ENCODE measurements around the gene RAB7A.
"Not testable (repeated sequence)": the region's sequence is repeated elsewhere in the genome, so short reads cannot be mapped to it uniquely, and the experiment has no call there.

The RAB7A gene

GRCh38 chr3:128815318-128816064 lies 89.5 kb downstream of the RAB7A start:
- Histone ChIP-seq H3K4me2 (no peak overlapping the region), H3K36me3 (peaks cover 100% of the 10 kb centered on the region), H3K27me3 (no peaks in the 10 kb centered on the region), H3K9ac (no peak overlapping the region), H3K27ac (no peak overlapping the region), H3K4me1 (peaks cover 6% of the 10 kb centered on the region; the same call in 1 of the 2 replicates), H4K20me1 (no peaks in the 10 kb centered on the region), H3K9me3 (no peaks in the 10 kb centered on the region), H3K4me3 (no peak overlapping the region)
- TF ChIP-seq Cebpa-rat (IDR thresholded peaks at IDR 0.05) = no peak

GRCh38 chr3:128818186-128818787 lies 92.3 kb downstream of the RAB7A start:
- H3K27ac ChIP-seq = no peak overlapping the region
- no peaks in the 10 kb centered on the region for H4K20me1 ChIP-seq
- H3K4me1 ChIP-seq = peaks cover 6% of the 10 kb centered on the region; the same call in 1 of the 2 replicates
- no peaks in the 10 kb centered on the region for H3K27me3 ChIP-seq
- H3K4me2 ChIP-seq = no peak overlapping the region
- peaks cover 86% of the 10 kb centered on the region for H3K36me3 ChIP-seq
- no peak overlapping the region for H3K4me3 ChIP-seq
- TF ChIP-seq Cebpa-rat (IDR thresholded peaks at IDR 0.05) = no peak
- H3K9me3 ChIP-seq = no peaks in the 10 kb centered on the region
- no peak overlapping the region for H3K9ac ChIP-seq

- no peak for TF ChIP-seq Cebpa-rat (IDR thresholded peaks at IDR 0.05)
- Histone ChIP-seq H3K9ac (no peak overlapping the region), H3K4me2 (no peak overlapping the region), H3K27ac (no peak overlapping the region), H3K4me3 (no peak overlapping the region), H3K9me3 (no peaks in the 10 kb centered on the region), H3K27me3 (no peaks in the 10 kb centered on the region), H4K20me1 (no peaks in the 10 kb centered on the region), H3K36me3 (peaks cover 80% of the 10 kb centered on the region), H3K4me1 (no peaks in the 10 kb centered on the region)
Observed at GRCh38 chr3:128820252-128820839, 94.4 kb downstream of the RAB7A start.

- H3K4me1 ChIP-seq = no peaks in the 10 kb centered on the region
- H4K20me1 ChIP-seq = no peaks in the 10 kb centered on the region
- no peak overlapping the region for H3K4me3 ChIP-seq
- no peak overlapping the region for H3K27ac ChIP-seq
- no peak for TF ChIP-seq Cebpa-rat (IDR thresholded peaks at IDR 0.05)
- no peaks in the 10 kb centered on the region for H3K9me3 ChIP-seq
- H3K36me3 ChIP-seq = peaks cover 54% of the 10 kb centered on the region
- H3K9ac ChIP-seq = no peak overlapping the region
- no peak overlapping the region for H3K4me2 ChIP-seq
- no peaks in the 10 kb centered on the region for H3K27me3 ChIP-seq
Observed at GRCh38 chr3:128823008-128823407, 97.0 kb downstream of the RAB7A start.

GRCh38 chr3:128823631-128824030 lies 97.6 kb downstream of the RAB7A start:
- Histone ChIP-seq H3K4me3 (no peak overlapping the region), H4K20me1 (no peaks in the 10 kb centered on the region), H3K4me2 (no peak overlapping the region), H3K36me3 (peaks cover 48% of the 10 kb centered on the region), H3K4me1 (no peaks in the 10 kb centered on the region), H3K9ac (no peak overlapping the region), H3K9me3 (no peaks in the 10 kb centered on the region), H3K27ac (no peak overlapping the region), H3K27me3 (no peaks in the 10 kb centered on the region)
- no peak for TF ChIP-seq Cebpa-rat (IDR thresholded peaks at IDR 0.05)

GRCh38 chr3:128824132-128824850 lies 98.3 kb downstream of the RAB7A start:
- TF ChIP-seq Cebpa-rat (IDR thresholded peaks at IDR 0.05) = no peak
- no peak overlapping the region for H3K4me2 ChIP-seq
- H4K20me1 ChIP-seq = no peaks in the 10 kb centered on the region
- H3K27me3 ChIP-seq = no peaks in the 10 kb centered on the region
- no peak overlapping the region for H3K27ac ChIP-seq
- H3K4me1 ChIP-seq = no peaks in the 10 kb centered on the region
- no peak overlapping the region for H3K4me3 ChIP-seq
- H3K9ac ChIP-seq = no peak overlapping the region
- peaks cover 41% of the 10 kb centered on the region for H3K36me3 ChIP-seq
- no peaks in the 10 kb centered on the region for H3K9me3 ChIP-seq

GRCh38 chr3:128825117-128825725 lies 99.2 kb downstream of the RAB7A start:
- H4K20me1 ChIP-seq = no peaks in the 10 kb centered on the region
- TF ChIP-seq Cebpa-rat (IDR thresholded peaks at IDR 0.05) = no peak
- no peak overlapping the region for H3K4me3 ChIP-seq
- no peak overlapping the region for H3K27ac ChIP-seq
- no peak overlapping the region for H3K4me2 ChIP-seq
- no peak overlapping the region for H3K9ac ChIP-seq
- H3K9me3 ChIP-seq = no peaks in the 10 kb centered on the region
- H3K4me1 ChIP-seq = no peaks in the 10 kb centered on the region
- no peaks in the 10 kb centered on the region for H3K27me3 ChIP-seq
- H3K36me3 ChIP-seq = peaks cover 32% of the 10 kb centered on the region

GRCh38 chr3:128829087-128829486 lies 103.1 kb downstream of the RAB7A start:
- not testable (repeated sequence) for H3K4me3 ChIP-seq, H3K9ac ChIP-seq, H3K4me2 ChIP-seq, H3K27ac ChIP-seq, H3K27me3 ChIP-seq, H3K4me1 ChIP-seq, H3K9me3 ChIP-seq, H4K20me1 ChIP-seq, H3K36me3 ChIP-seq

- H3K4me2 ChIP-seq, H3K27ac ChIP-seq, H3K27me3 ChIP-seq, H4K20me1 ChIP-seq, H3K36me3 ChIP-seq, H3K4me1 ChIP-seq, H3K4me3 ChIP-seq, H3K9me3 ChIP-seq, H3K9ac ChIP-seq: not testable (repeated sequence)
Observed at GRCh38 chr3:128829925-128830625, 104.1 kb downstream of the RAB7A start.

- not testable (repeated sequence) for H3K9me3 ChIP-seq, H3K27ac ChIP-seq, H3K9ac ChIP-seq, H4K20me1 ChIP-seq, H3K4me2 ChIP-seq, H3K27me3 ChIP-seq, H3K4me3 ChIP-seq, H3K36me3 ChIP-seq, H3K4me1 ChIP-seq
Observed at GRCh38 chr3:128830762-128831161, 104.8 kb downstream of the RAB7A start.

- H4K20me1 ChIP-seq = not testable (repeated sequence)
Observed at GRCh38 chr3:128832979-128833378, 107.0 kb downstream of the RAB7A start.

More at GRCh38 chr3:128832979-128833378, 107.0 kb downstream of the RAB7A start:
- not testable (repeated sequence) for H3K4me3 ChIP-seq, H3K36me3 ChIP-seq, H3K27me3 ChIP-seq, H3K4me2 ChIP-seq, H3K9ac ChIP-seq, H3K27ac ChIP-seq, H3K9me3 ChIP-seq, H3K4me1 ChIP-seq
